ENCODE data around the gene FHL3.

FHL3 gene

GRCh38 chr1:38009088-38009840 lies 4.0 kb upstream of the FHL3 start:
- 70% methylated on average over 8 of the region's 8 CpGs for WGBS
- Histone ChIP-seq H4K8ac (ENCODE audit: low read length) (peak overlapping the region; percentile 36), H2BK15ac (ENCODE audit: low read depth, poor library complexity, severe bottlenecking) (peak overlapping the region; percentile 56)

GRCh38 chr1:38006008-38006828 lies 904 bp upstream of the FHL3 start:
- Histone ChIP-seq H3K79me1 (replicated peaks; ENCODE audit: low read length, poor library complexity, severe bottlenecking) (no peaks in the 10 kb centered on the region), H3K4ac (ENCODE audit: low read depth in 1 of 2, low read length in 2 of 2) (peak overlapping the region in 1 of 2 experiments; percentile 81), H3K4me1 (ENCODE audit: control insufficient read depth, insufficient read depth, low read depth, low read length) (peaks cover 29% of the 10 kb centered on the region), H3K18ac (ENCODE audit: low read depth in 1 of 2, low read length in 2 of 2) (peak overlapping the region; percentile 54 to 80), H3K4me3 (ENCODE audit: insufficient read depth in 1 of 2, low read depth in 1 of 2, low read length in 2 of 2) (peak overlapping the region in 1 of 2 experiments; percentile 59), H3K27ac (ENCODE audit: low read length, poor library complexity, severe bottlenecking) (no peak overlapping the region), H3K14ac (ENCODE audit: low read length in 2 of 2) (no peak overlapping the region), H3K9ac (ENCODE audit: low read length) (peak overlapping the region; percentile 55), H3K27me3 (ENCODE audit: control insufficient read depth in 1 of 2, insufficient read depth in 1 of 2, low read length in 2 of 2) (no peaks in the 10 kb centered on the region), H4K91ac (ENCODE audit: low read length) (no peak overlapping the region), H2BK5ac (ENCODE audit: low read depth, low read length, poor library complexity, severe bottlenecking) (no peak overlapping the region), H2BK12ac (ENCODE audit: low read length in 2 of 2) (peak overlapping the region in 1 of 2 experiments; percentile 45), H3K23ac (ENCODE audit: low read length in 2 of 2) (no peak overlapping the region), H3K36me3 (ENCODE audit: control insufficient read depth in 1 of 2, insufficient read depth in 2 of 2, low read depth in 1 of 2, low read length in 2 of 2) (peaks cover 0 to 6% of the 10 kb centered on the region in 2 experiments), H2BK120ac (ENCODE audit: low read depth, low read length) (peak overlapping the region; percentile 39), H2BK15ac (ENCODE audit: low read depth, poor library complexity, severe bottlenecking) (peak overlapping the region; percentile 78), H4K8ac (ENCODE audit: low read length) (peak overlapping the region; percentile 47), H2AFZ (ENCODE audit: low read depth, low read length) (peak overlapping the region; percentile 15), H2AK5ac (ENCODE audit: low read length, severe bottlenecking) (peak overlapping the region; percentile 17), H3K4me2 (ENCODE audit: low read length, poor library complexity, severe bottlenecking) (no peak overlapping the region), H3K9me3 (ENCODE audit: control insufficient read depth, low read length) (no peaks in the 10 kb centered on the region)
- no peak for DNase-seq
- WGBS: 49% methylated on average over 11 of the region's 12 CpGs

More at GRCh38 chr1:38009088-38009840, 4.0 kb upstream of the FHL3 start:
- no peak overlapping the region for H3K23ac ChIP-seq (ENCODE audit: low read length in 2 of 2)
- peak overlapping the region; percentile 1 for H4K91ac ChIP-seq (ENCODE audit: low read length)
- H3K14ac ChIP-seq (ENCODE audit: low read length in 2 of 2): no peak overlapping the region
- peaks cover 15% of the 10 kb centered on the region for H3K4me1 ChIP-seq (ENCODE audit: control insufficient read depth, insufficient read depth, low read depth, low read length)
- H3K4me3 ChIP-seq (ENCODE audit: insufficient read depth in 1 of 2, low read depth in 1 of 2, low read length in 2 of 2): no peak overlapping the region
- no peaks in the 10 kb centered on the region for H3K79me1 ChIP-seq (replicated peaks; ENCODE audit: low read length, poor library complexity, severe bottlenecking)
- no peak overlapping the region for H2BK5ac ChIP-seq (ENCODE audit: low read depth, low read length, poor library complexity, severe bottlenecking)
- H3K27me3 ChIP-seq (ENCODE audit: control insufficient read depth in 1 of 2, insufficient read depth in 1 of 2, low read length in 2 of 2): no peaks in the 10 kb centered on the region
- H3K27ac ChIP-seq (ENCODE audit: low read length, poor library complexity, severe bottlenecking): peak overlapping the region; percentile 32
- H3K36me3 ChIP-seq (ENCODE audit: control insufficient read depth in 1 of 2, insufficient read depth in 2 of 2, low read depth in 1 of 2, low read length in 2 of 2): no peaks in the 10 kb centered on the region
- peak overlapping the region; percentile 67 for H3K9ac ChIP-seq (ENCODE audit: low read length)
- no peak overlapping the region for H3K4me2 ChIP-seq (ENCODE audit: low read length, poor library complexity, severe bottlenecking)
- DNase-seq: peak; percentile 75
- H2AFZ ChIP-seq (ENCODE audit: low read depth, low read length): no peak overlapping the region
- H2AK5ac ChIP-seq (ENCODE audit: low read length, severe bottlenecking): no peak overlapping the region
- no peaks in the 10 kb centered on the region for H3K9me3 ChIP-seq (ENCODE audit: control insufficient read depth, low read length)
- no peak overlapping the region for H2BK120ac ChIP-seq (ENCODE audit: low read depth, low read length)
- peak overlapping the region in 1 of 2 experiments; percentile 73 for H2BK12ac ChIP-seq (ENCODE audit: low read length in 2 of 2)
- no peak overlapping the region for H3K4ac ChIP-seq (ENCODE audit: low read depth in 1 of 2, low read length in 2 of 2)
- H3K18ac ChIP-seq (ENCODE audit: low read depth in 1 of 2, low read length in 2 of 2): peak overlapping the region in 1 of 2 experiments; percentile 16

GRCh38 chr1:38004284-38005108 lies 818 bp downstream of the FHL3 start:
- peak overlapping the region in 1 of 2 experiments; percentile 81 for H3K4ac ChIP-seq (ENCODE audit: low read depth in 1 of 2, low read length in 2 of 2)
- no peak overlapping the region for H2BK15ac ChIP-seq (ENCODE audit: low read depth, poor library complexity, severe bottlenecking)
- no peaks in the 10 kb centered on the region for H3K79me1 ChIP-seq (replicated peaks; ENCODE audit: low read length, poor library complexity, severe bottlenecking)
- peak overlapping the region in 1 of 2 experiments; percentile 98 for H3K23ac ChIP-seq (ENCODE audit: low read length in 2 of 2)
- no peaks in the 10 kb centered on the region for H3K9me3 ChIP-seq (ENCODE audit: control insufficient read depth, low read length)
- peak overlapping the region; percentile 3 for H2BK5ac ChIP-seq (ENCODE audit: low read depth, low read length, poor library complexity, severe bottlenecking)
- peak overlapping the region; percentile 66 for H2BK120ac ChIP-seq (ENCODE audit: low read depth, low read length)
- H3K4me2 ChIP-seq (ENCODE audit: low read length, poor library complexity, severe bottlenecking): peak overlapping the region; percentile 85
- H3K36me3 ChIP-seq (ENCODE audit: control insufficient read depth in 1 of 2, insufficient read depth in 2 of 2, low read depth in 1 of 2, low read length in 2 of 2): peaks cover 0 to 6% of the 10 kb centered on the region in 2 experiments
- peak overlapping the region; percentile 47 for H2AK5ac ChIP-seq (ENCODE audit: low read length, severe bottlenecking)
- H3K18ac ChIP-seq (ENCODE audit: low read depth in 1 of 2, low read length in 2 of 2): peak overlapping the region; percentile 4 to 30
- H2AFZ ChIP-seq (ENCODE audit: low read depth, low read length): peak overlapping the region; percentile 47
- peak overlapping the region; percentile 29 to 49 for H2BK12ac ChIP-seq (ENCODE audit: low read length in 2 of 2)
- peak overlapping the region; percentile 93 for H3K9ac ChIP-seq (ENCODE audit: low read length)
- peak overlapping the region; percentile 19 for H4K91ac ChIP-seq (ENCODE audit: low read length)
- peak overlapping the region; percentile 67 for H4K8ac ChIP-seq (ENCODE audit: low read length)
- H3K27me3 ChIP-seq (ENCODE audit: control insufficient read depth in 1 of 2, insufficient read depth in 1 of 2, low read length in 2 of 2): no peaks in the 10 kb centered on the region
- DNase-seq: peak; percentile 62
- WGBS: 2% methylated on average over 25 of the region's 26 CpGs
- peak overlapping the region; percentile 57 for H3K27ac ChIP-seq (ENCODE audit: low read length, poor library complexity, severe bottlenecking)
- H3K4me1 ChIP-seq (ENCODE audit: control insufficient read depth, insufficient read depth, low read depth, low read length): peaks cover 45% of the 10 kb centered on the region
- H3K4me3 ChIP-seq (ENCODE audit: insufficient read depth in 1 of 2, low read depth in 1 of 2, low read length in 2 of 2): peak overlapping the region; percentile 76 to 94
- H3K14ac ChIP-seq (ENCODE audit: low read length in 2 of 2): peak overlapping the region in 1 of 2 experiments; percentile 96
